NCI-H2227 (cell line): Measurements from ENCODE around the gene DOCK11.
"Not testable (repeated sequence)": the region's sequence is repeated elsewhere in the genome, so short reads cannot be mapped to it uniquely, and the experiment has no call there.

Experiments used
- DNase-seq: peaks from one replicate; lab custom pipeline; 2025; ENCODE audit not compliant: unreplicated experiment; lab: John Stamatoyannopoulos, UW

Gene DOCK11

GRCh38 chrX:118729042-118729652 lies 233.5 kb downstream of the DOCK11 start:
- no peak for DNase-seq

- no peak for DNase-seq
Observed at GRCh38 chrX:118730500-118731247, 235.1 kb downstream of the DOCK11 start.

DNA sequence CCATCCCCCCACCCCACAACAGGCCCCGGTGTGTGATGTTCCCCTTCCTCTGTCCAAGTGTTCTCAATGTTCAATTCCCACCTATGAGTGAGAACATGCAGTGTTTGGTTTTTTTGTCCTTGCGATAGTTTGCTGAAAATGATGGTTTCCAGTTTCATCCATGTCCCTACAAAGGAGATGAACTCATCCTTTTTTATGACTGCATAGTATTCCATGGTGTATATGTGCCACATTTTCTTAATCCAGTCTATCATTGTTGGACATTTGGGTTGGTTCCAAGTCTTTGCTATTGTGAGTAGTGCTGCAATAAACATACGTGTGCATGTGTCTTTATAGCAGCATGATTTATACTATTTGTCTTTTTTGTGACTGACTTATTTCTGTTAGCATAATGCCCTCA lies 236.9 kb downstream of the DOCK11 start:
- not testable (repeated sequence) for DNase-seq

DNA sequence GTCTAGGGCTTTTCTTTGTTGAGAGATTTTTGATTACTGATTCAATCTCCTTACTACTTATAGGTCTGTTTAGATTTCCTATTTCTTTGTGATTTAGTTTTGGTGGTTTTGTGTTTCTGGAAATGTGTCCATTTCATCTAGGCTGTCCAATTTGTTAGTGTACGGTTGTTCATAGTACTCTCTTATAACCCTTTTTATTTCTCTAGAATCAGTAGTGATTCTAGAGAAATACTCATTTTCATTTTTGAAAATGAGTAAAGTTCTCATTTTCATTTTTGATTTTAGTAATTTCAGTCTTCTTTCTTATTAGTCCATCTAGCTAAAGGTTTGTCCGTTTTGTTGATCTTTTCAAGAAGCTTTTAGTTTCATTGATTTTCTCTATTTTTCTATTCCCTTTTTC lies 239.3 kb downstream of the DOCK11 start:
- DNase-seq, result no peak
